GM12801 (cell line): ENCODE data around the gene SCYL1.

Source experiments
- TF ChIP-seq, protein P1 (sequence below): IDR thresholded peaks from one replicate; pipeline ENCODE4 v1.5.1; 2011; ENCODE audit warnings: control low read depth; ENCODE audit not compliant: insufficient read length; ENCODE audit errors: extremely low read depth

Gene SCYL1

GRCh38 chr11:65485920-65486219, 39.0 kb upstream of the SCYL1 start:
- TF ChIP-seq, protein P1, sequence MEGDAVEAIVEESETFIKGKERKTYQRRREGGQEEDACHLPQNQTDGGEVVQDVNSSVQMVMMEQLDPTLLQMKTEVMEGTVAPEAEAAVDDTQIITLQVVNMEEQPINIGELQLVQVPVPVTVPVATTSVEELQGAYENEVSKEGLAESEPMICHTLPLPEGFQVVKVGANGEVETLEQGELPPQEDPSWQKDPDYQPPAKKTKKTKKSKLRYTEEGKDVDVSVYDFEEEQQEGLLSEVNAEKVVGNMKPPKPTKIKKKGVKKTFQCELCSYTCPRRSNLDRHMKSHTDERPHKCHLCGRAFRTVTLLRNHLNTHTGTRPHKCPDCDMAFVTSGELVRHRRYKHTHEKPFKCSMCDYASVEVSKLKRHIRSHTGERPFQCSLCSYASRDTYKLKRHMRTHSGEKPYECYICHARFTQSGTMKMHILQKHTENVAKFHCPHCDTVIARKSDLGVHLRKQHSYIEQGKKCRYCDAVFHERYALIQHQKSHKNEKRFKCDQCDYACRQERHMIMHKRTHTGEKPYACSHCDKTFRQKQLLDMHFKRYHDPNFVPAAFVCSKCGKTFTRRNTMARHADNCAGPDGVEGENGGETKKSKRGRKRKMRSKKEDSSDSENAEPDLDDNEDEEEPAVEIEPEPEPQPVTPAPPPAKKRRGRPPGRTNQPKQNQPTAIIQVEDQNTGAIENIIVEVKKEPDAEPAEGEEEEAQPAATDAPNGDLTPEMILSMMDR, result no peak

- TF ChIP-seq, protein P1, result no peak
Measured at GRCh38 chr11:65486570-65487466, 38.1 kb upstream of the SCYL1 start.

DNA sequence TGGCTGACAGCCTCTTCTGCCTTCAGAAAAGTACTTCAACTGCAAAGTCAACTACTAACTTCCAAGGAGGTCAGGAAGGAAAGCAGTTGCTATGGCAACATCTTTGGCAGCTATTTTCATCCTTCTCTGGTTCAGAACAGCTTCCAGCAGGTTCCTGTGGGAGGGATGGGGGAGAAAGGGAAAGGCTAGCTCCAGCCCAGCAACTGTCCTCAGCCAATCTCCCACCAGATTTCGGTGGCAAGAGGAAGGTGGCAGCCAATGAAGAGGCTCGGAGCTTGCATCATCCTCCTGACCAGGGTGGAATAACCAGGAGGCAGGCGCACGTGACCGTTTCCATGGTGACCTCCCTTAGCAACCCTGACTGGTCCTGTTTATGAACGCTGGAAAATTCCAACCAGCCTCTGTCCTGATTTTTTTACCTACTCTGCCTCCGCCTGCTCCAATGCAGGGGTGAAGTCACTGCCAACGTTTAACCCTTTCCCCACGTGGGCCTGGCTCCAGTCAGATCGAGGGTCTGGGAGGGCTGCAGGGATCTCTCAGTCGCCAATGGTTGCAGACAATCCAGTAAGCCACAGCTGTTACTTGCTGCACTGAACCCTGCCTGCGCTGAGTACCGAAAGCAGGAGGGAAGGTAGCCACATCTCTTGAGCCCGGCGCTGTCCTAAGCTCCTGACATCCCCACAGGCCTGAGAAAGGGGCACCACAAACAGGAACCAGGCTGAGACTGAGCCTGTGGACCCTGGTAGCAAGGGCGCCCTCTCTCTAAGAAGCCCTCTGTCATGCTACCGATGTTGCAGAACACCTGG, 37.2 kb upstream of the SCYL1 start:
- TF ChIP-seq, protein P1, result no peak

- TF ChIP-seq, protein P1, result no peak
Measured at GRCh38 chr11:65488273-65489034, 36.4 kb upstream of the SCYL1 start.

- TF ChIP-seq, protein P1, result no peak
Measured at GRCh38 chr11:65489035-65489705, 35.7 kb upstream of the SCYL1 start.

GRCh38 chr11:65489706-65490320, 35.1 kb upstream of the SCYL1 start:
- TF ChIP-seq, protein P1, result no peak
